ENCODE data around the gene CMTM1. TPM values are rescaled to one million over a fixed set of nuclear protein-coding genes. Genes with fewer than 3 reads are reported as not detected.
A peak's percentile ranks its signal among the peaks of the same experiment; 100 is the strongest.
"Not testable (repeated sequence)": the region's sequence is repeated elsewhere in the genome, so short reads cannot be mapped to it uniquely, and the experiment has no call there.

The CMTM1 gene
- polyA plus RNA-seq, 3 donors = 6.8 to 9.3 (median 8.2) TPM

GRCh38 chr16:66561381-66562080 lies 4.7 kb upstream of the CMTM1 start:
- no peak for DNase-seq

DNA sequence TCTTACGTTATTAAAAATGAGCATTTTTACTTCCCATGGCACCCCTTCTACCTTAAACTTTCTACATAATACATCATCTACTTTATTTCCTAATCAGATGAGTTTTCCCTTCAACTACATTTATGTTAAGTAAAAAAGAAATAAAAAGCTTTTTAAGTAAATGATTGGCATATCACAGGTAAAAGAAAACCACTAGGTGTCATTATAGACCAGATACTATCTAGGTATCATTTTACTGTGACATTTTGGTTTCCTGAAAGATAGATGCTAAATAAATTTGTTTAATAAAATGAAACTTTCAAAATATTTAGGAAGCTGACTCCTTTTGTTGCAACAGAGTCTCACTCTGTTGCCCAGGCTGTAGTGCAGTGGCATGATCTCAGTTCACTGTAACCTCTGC lies 3.8 kb upstream of the CMTM1 start:
- DNase-seq = no peak

- DNase-seq = no peak
Measured at GRCh38 chr16:66562986-66563385, 3.3 kb upstream of the CMTM1 start.

- DNase-seq = no peak
Measured at GRCh38 chr16:66563574-66564334, 2.5 kb upstream of the CMTM1 start.

DNA sequence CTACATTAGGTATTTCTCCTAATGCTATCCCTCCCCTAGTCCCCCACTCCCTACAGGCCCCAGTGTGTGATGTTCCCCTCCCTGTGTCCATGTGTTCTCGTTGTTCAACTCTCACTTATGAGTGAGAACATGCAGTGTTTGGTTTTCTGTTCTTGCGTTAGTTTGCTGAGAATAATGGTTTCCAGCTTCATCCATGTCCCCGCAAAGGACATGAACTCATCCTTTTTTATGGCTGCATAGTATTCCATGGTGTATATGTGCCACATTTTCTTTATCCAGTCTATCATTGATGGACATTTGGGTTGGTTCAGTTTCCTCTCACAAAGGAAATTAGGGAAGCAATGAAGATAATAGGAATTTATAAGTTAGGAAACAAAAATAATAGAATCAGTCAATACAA lies 1.0 kb downstream of the CMTM1 start:
- not testable (repeated sequence) for DNase-seq

GRCh38 chr16:66568355-66568754 lies 2.1 kb downstream of the CMTM1 start:
- no peak for DNase-seq

DNA sequence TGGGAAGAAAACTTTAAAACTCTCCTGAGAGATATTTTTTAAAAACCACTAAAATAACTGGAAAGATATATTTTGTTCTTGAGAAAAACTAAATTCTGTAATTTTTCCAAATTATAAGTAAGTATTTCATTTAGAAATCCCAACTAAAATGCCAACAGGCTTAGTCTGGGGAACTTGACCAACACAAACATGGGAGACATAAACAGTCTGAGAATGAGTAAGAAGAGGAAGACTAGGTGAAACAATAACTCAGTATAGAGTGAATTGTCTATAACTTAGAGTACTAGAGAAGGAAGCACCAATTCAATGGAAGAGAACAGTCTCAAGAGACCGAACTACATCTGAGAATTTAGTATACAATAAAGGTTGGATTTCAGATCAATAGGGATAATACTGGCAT lies 2.9 kb downstream of the CMTM1 start:
- no peak for DNase-seq

- DNase-seq = no peak
Measured at GRCh38 chr16:66569827-66570405, 3.7 kb downstream of the CMTM1 start.

DNA sequence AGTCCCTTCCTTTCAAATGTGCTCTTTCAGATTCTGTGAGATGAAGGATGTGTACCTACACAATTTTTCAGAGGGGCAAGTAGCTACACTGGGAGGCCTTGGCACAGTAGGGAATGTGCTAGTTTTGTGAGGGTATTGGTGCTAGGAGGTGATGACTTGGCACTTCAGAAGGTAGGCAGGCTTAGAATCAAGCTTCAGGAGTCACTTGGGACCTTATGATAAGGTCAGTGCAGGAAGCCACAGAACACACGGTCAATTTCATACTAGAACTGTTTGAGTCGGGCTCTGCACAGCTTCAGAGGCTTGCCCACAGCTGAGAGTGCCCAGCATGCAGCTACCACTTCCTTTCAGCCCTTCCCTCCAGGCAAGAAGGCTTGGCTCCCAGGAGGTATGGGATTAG lies 6.1 kb downstream of the CMTM1 start:
- DNase-seq = no peak

DNA sequence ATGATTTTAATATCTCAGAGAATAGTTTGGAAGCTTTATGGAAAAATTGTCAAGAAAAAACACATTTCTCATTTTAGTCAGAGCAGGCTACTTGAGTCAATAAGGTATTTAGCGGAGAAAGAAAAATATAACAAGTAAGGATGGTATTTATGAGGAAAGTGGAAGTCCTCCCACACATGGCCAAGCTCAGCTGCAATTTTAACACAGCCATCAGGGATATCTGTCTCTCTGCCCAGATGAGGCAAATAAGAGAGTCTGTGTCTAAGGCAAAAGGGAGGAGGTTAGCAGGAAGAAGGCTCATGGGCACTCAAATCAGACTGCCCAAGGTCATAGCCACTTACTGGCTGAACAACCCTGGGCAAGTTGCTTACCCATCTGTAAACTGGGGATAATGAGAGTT lies 7.8 kb downstream of the CMTM1 start:
- DNase-seq = no peak

DNA sequence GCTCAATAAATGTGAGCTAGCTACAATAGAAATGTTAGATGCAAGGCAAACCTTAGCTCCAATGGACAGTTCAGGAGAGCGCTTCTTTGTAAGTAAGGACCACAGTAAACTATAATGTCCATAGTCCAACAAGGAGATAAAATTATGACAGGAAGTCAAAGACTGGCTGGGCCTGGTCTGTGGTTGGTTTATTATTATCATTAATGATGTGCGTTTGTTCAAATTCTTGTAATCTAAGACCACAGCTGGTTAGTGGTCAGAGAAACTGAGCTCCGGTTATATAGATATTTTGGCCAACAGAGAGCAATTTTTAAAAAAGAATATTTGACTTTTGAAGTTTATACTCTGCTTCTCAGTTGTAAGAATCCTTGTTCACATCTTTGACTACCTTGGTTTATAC lies 8.3 kb downstream of the CMTM1 start:
- no peak for DNase-seq

GRCh38 chr16:66575060-66575459 lies 8.8 kb downstream of the CMTM1 start:
- no peak for DNase-seq

DNA sequence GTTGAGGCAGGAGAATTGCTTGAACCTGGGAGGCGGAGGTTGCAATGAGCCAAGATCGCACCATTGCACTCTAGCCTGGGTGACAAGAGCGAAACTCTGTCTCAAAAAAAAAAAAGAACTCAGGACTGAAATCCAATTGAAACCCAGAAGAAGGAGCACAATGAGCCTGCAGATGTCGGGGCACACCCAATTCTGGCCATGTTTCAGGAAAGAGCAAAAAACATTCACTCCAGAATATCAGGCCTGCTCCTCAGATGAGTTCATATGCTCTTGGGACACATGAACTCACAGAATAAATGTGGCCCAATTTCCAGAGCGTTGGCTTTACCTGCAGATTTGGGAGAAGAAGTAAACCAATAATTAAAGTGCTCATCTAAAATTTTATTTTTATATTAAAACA lies 10.1 kb downstream of the CMTM1 start:
- DNase-seq = no peak

DNA sequence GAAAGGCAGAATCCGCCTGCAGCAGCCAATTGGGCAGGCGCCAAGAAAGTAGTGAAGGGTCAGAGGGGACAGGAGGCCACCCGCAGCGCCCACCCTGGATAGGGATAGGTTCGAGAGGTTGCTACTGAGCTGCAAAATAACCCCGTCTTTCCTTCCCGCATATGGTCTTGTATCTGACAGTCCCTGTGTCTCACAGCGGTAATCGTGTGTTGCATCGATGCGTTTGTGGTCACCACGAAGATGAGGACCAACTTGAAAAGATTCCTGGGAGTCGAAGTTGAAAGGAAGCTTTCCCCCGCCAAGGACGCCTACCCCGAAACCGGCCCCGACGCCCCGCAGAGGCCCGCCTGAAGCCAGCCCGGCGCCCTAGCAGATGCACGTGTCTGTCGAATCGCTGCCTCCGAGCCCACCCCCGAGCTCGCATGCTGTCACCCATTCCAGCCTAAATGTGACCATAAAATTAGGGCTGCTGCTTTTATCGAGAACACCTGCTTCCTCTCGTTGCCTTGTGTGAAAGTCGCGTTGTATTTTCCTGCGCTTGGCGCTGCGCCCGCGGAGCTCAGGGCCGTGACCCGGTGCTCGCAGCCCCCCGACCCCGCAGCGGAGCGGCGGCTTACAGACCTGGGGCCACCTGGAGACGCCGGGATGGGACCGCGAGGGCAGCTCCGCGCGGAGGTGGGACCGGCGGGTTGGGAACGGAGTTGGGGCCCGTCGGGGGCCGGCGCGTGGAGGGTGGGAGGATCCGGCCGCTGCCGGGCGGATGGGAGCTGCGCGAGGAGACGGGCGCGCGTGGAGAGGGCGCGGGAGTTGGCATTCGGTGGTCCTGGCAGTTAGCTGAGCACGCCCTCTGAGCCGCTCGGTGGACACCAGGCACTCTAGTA lies 12.7 kb downstream of the CMTM1 start, which contains the start of gene CMTM2:
CMTM2 (plus strand) TSS at position 813 of the 881 bp plus-strand sequence. CDS start 145 bp downstream, outside the sequence.
- DNase-seq = peak; percentile 30

GRCh38 chr16:66580605-66581209 lies 14.5 kb downstream of the CMTM1 start:
- peak; percentile 29 for DNase-seq

DNA sequence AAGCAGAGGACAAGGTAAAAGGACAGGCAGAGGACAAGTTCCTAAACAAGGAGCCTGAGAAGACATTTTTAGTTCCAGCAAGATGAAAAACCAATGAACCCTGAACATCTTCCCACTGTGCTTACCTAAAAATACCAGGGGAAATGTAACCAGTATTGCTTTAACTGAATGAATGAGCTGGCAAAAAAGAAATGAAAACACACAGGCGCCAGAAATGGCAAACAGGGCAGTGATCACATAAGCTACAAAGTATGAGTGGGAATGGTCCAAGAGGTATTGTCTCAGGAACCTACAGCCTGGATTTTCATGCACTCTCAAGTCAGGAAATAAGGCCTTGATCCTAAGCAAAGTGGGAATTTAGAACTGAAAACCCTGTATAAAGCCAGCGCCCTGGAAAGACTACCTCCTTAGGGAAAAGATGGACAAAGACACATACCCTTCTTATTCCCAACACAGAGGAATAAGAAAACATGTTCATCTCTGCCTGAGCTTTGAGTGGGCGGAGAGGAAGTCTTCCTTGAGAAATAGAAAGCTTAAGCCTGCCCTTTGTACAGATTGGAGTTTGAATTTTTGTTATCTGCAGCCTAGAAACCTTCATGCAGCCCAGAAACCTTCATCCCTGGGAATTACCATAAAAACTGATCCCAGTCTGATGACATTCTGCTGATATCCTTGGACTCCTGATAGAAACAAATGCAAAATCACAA lies 15.2 kb downstream of the CMTM1 start:
- DNase-seq = no peak

GRCh38 chr16:66585481-66586239 lies 19.4 kb downstream of the CMTM1 start:
- DNase-seq = no peak

GRCh38 chr16:66587881-66588600 lies 21.8 kb downstream of the CMTM1 start:
- no peak for DNase-seq

DNA sequence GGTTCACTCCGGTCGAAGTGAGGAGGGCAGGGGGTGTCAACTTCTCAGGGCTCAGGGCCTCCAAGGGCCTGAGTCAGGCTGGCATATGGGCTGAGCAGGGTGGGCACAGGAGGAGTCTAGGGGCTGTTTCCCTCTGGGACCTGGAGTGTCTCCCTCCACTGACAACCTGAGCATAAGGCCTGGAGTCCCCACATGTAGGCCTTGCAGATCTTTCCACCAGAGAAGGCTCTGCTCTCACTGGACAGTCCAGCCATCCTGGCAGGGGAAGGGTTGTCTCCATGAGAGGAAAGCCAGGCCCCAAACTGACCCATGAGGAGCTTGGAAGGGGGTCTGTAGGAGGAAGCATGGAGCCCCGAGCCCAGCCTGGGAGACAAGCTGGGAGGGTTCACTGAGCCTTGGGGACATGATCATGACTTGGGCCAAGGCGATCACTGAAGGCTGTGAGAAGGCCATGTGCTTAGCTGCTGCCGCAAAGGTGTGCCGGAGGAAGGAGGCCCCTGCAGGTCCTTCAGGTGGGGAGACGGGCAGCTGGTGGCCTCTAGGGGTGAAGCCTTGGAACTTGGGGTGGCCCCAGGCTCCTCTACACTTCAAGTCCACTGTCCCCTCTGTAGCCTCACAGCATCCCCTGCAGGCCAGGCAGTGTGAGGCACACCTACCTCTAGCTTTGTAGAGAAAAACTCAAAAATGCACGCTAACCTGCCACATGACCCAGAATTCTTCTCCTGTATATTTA lies 22.9 kb downstream of the CMTM1 start:
- no peak for DNase-seq
